WERI-Rb-1 (cell line): ENCODE results near the gene PLIN3.
A peak's percentile ranks its signal among the peaks of the same experiment; 100 is the strongest.

Experiments
- DNase-seq: peaks from one replicate; pipeline ENCODE4 v3.0.0-alpha.2; 2020
- H3K27ac ChIP-seq: fragments of 250-450 bp; sonication (Bioruptor Pico); 2 replicates; pipeline ENCODE4 v1.5.1; 2020; ENCODE audit warnings: mild to moderate bottlenecking, moderate library complexity
- H3K27me3 ChIP-seq: fragments of 250-450 bp; sonication (Bioruptor Pico); 2 replicates; pipeline ENCODE4 v1.5.1; 2021; ENCODE audit warnings: mild to moderate bottlenecking, low read depth, moderate library complexity; ENCODE audit not compliant: insufficient read depth, severe bottlenecking
- H3K36me3 ChIP-seq: fragments of 250-450 bp; sonication (Bioruptor Pico); 2 replicates; pipeline ENCODE4 v1.5.1; 2020; ENCODE audit warnings: mild to moderate bottlenecking, moderate library complexity
- H3K4me3 ChIP-seq: 2 replicates; pipeline ENCODE4 v1.5.1; 2011; ENCODE audit warnings: low read depth, mild to moderate bottlenecking, control low read depth, low read length
- H3K9me3 ChIP-seq: fragments of 250-450 bp; sonication (Bioruptor Pico); 2 replicates; pipeline ENCODE4 v1.5.1; 2021; ENCODE audit warnings: mild to moderate bottlenecking, moderate library complexity; ENCODE audit not compliant: severe bottlenecking
- TF ChIP-seq, protein P1 (sequence below): IDR thresholded peaks from 2 replicates; pipeline ENCODE4 v1.5.1; 2011; ENCODE audit warnings: low read depth, mild to moderate bottlenecking, control low read depth, inconsistent platforms, low read length

Gene PLIN3

GRCh38 chr19:4911786-4912672 is 44.6 kb upstream of the PLIN3 start:
- TF ChIP-seq, protein P1, sequence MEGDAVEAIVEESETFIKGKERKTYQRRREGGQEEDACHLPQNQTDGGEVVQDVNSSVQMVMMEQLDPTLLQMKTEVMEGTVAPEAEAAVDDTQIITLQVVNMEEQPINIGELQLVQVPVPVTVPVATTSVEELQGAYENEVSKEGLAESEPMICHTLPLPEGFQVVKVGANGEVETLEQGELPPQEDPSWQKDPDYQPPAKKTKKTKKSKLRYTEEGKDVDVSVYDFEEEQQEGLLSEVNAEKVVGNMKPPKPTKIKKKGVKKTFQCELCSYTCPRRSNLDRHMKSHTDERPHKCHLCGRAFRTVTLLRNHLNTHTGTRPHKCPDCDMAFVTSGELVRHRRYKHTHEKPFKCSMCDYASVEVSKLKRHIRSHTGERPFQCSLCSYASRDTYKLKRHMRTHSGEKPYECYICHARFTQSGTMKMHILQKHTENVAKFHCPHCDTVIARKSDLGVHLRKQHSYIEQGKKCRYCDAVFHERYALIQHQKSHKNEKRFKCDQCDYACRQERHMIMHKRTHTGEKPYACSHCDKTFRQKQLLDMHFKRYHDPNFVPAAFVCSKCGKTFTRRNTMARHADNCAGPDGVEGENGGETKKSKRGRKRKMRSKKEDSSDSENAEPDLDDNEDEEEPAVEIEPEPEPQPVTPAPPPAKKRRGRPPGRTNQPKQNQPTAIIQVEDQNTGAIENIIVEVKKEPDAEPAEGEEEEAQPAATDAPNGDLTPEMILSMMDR = peak; percentile 49; the same call in 1 of the 2 replicates
- peak; percentile 65 for DNase-seq
- peaks cover 70% of the 10 kb centered on the region for H3K36me3 ChIP-seq
- peak overlapping the region; percentile 87 for H3K4me3 ChIP-seq
- no peaks in the 10 kb centered on the region for H3K27me3 ChIP-seq
- no peaks in the 10 kb centered on the region for H3K9me3 ChIP-seq
- H3K27ac ChIP-seq = peak overlapping the region; percentile 98

- H3K27ac ChIP-seq = peak overlapping the region; percentile 98
- TF ChIP-seq, protein P1 = no peak
- no peak for DNase-seq
- H3K27me3 ChIP-seq = no peaks in the 10 kb centered on the region
- H3K36me3 ChIP-seq = peaks cover 65% of the 10 kb centered on the region
- peak overlapping the region; percentile 87 for H3K4me3 ChIP-seq
- H3K9me3 ChIP-seq = no peaks in the 10 kb centered on the region
Observed at GRCh38 chr19:4911314-4911713, 43.8 kb upstream of the PLIN3 start.

- TF ChIP-seq, protein P1 = no peak
- Histone ChIP-seq H3K4me3 (peak overlapping the region; percentile 87), H3K27me3 (no peaks in the 10 kb centered on the region), H3K9me3 (no peaks in the 10 kb centered on the region), H3K27ac (peak overlapping the region; percentile 98), H3K36me3 (peaks cover 59% of the 10 kb centered on the region)
- no peak for DNase-seq
Observed at GRCh38 chr19:4910594-4911281, 43.3 kb upstream of the PLIN3 start.

DNA sequence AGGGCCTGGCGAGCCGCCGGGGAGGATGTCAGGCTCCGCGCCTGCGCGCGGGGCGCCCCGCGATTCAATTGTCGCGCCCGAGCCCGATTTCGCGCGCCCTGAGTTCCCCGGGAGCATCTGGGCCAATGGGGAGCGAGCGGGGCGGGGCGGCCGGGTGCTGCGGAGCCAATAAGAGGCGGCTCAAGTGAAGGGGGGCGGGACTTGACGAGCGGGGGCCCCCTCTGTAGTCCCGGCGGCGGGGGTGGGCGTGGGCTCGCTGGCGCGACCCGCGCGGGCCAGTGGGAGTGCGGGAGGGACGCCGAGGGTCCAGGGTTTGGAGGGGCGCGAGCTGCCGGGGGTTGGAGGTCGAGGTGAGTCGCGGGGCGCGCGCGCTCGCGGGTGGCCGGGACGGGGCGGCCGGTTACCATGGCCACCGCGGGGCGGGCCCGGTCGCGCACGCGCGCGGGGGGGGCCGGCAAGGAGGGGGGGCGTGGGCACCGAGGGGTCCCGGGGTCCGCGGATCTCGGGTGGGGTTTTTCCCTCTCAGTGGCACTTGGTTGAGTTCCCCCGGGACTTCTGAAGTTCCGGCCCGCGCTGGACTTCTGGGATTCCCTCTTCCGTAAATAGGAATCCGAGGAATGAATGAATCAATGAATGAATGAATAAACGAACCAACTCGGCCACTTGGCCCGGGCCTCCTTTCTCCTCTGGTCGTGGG is 42.6 kb upstream of the PLIN3 start:
- Histone ChIP-seq H3K27ac (peak overlapping the region; percentile 98), H3K36me3 (peaks cover 52% of the 10 kb centered on the region), H3K4me3 (peak overlapping the region; percentile 87), H3K27me3 (no peaks in the 10 kb centered on the region), H3K9me3 (no peaks in the 10 kb centered on the region)
- TF ChIP-seq, protein P1 = no peak
- peak; percentile 95 for DNase-seq

- Histone ChIP-seq H3K27me3 (no peaks in the 10 kb centered on the region), H3K9me3 (no peaks in the 10 kb centered on the region), H3K27ac (peak within 1 kb of the TSS; percentile 98), H3K36me3 (peaks cover 45% of the 10 kb centered on the region), H3K4me3 (peak within 1 kb of the TSS; percentile 87)
- peak; percentile 91 for DNase-seq
- TF ChIP-seq, protein P1 = no peak
Observed at GRCh38 chr19:4909156-4909896, 41.9 kb upstream of the PLIN3 start, which contains the start of gene UHRF1. TSS of gene UHRF1 (plus strand) at chr19:4909501. CDS start at chr19:4910886, 1,385 bp downstream.
